K562 (cell line): Measurements from ENCODE around the gene NFIC. TPM values are rescaled to one million over a fixed set of nuclear protein-coding genes. Genes with fewer than 3 reads are reported as not detected.

Experiments
- ATAC-seq: fragments of 200-7000 bp; cut with Tn5 transposase; 3 replicates; pipeline ENCODE4 v1.9.1; 2020; ENCODE audit warnings: moderate library complexity
- BruUV-seq: library from RNA; stranded (reverse); fragments of 400-500 nt; replicated peaks from 2 replicates; lab custom pipeline; 2021; lab: Mats Ljungman, UMichigan
- CTCF ChIA-PET: fragments of 300-600 bp; formaldehyde crosslinking; extraction: SDS; loops from one replicate; lab custom pipeline; 2021; ENCODE audit warnings: low intra/inter-chr PET ratio; lab: Yijun Ruan, JAX
- POLR2A ChIA-PET: fragments of 300-600, 350-650 bp; sonication (Branson Sonifier 250); formaldehyde crosslinking; extraction: SDS; loops from one replicate; lab custom pipeline; 2021; ENCODE audit warnings: antibody characterized with exemption, inconsistent platforms; lab: Yijun Ruan, JAX
- DNase-seq, 4 experiments: peaks; one replicate each; pipeline versions ENCODE4 v3.0.0 to v3.0.0-alpha.2; 2011 to 2018; ENCODE audit warnings: low spot score in 3 of 4, mixed read lengths in 3 of 4; ENCODE audit errors: extremely low read depth in 1 of 4
- FAIRE-seq: peaks from 2 replicates; lab custom pipeline; 2011; peaks lifted over from hg19 to GRCh38; lab: Jason Lieb, UNC
- H2AFZ ChIP-seq: 2 replicates; pipeline ENCODE4 v1.6.0; 2011; ENCODE audit warnings: low read depth, low read length, control low read depth, inconsistent platforms
- H3K27ac ChIP-seq: fragments of 200-600 bp; 3 replicates; pipeline ENCODE4 v1.8.0; 2011; ENCODE audit warnings: low read depth, mild to moderate bottlenecking, control low read depth, inconsistent platforms, low read length, moderate library complexity, mixed read lengths; ENCODE audit errors: extremely low read depth
- H3K27me3 ChIP-seq, 2 experiments: fragments of 300-600 bp in 1 of 2; 2 replicates in 1 of 2; 3 replicates in 1 of 2; pipeline versions ENCODE4 v1.6.0 to v1.8.0; 2011; ENCODE audit warnings: inconsistent platforms in 2 of 2, low read length in 2 of 2, mild to moderate bottlenecking in 1 of 2, mixed read lengths in 1 of 2, moderate library complexity in 1 of 2; ENCODE audit not compliant: control insufficient read depth in 2 of 2, insufficient read depth in 2 of 2
- H3K36me3 ChIP-seq: fragments of 300-600 bp; 3 replicates; pipeline ENCODE4 v1.8.0; 2011; ENCODE audit warnings: mild to moderate bottlenecking, low read length, inconsistent platforms; ENCODE audit not compliant: control insufficient read depth, insufficient read depth
- H3K4me1 ChIP-seq, 2 experiments: fragments of 200-600 bp in 1 of 2; replicated peaks in 1 of 2; 2 replicates in 1 of 2; 3 replicates in 1 of 2; pipeline versions ENCODE4 v1.5.1 to v1.8.0; 2011; ENCODE audit warnings: inconsistent platforms in 2 of 2, low read length in 2 of 2, mild to moderate bottlenecking in 1 of 2, mixed read lengths in 1 of 2, moderate library complexity in 1 of 2; ENCODE audit not compliant: control insufficient read depth in 2 of 2, insufficient read depth in 2 of 2
- H3K4me2 ChIP-seq: 2 replicates; pipeline ENCODE4 v1.6.1; 2011; ENCODE audit warnings: low read length, control low read depth, inconsistent platforms, mixed read lengths; ENCODE audit not compliant: insufficient read depth
- H3K4me3 ChIP-seq: fragments of 200-600 bp; sonication (generic), shearing (Covaris generic); 2 replicates; pipeline ENCODE4 v1.5.1; 2016; ENCODE audit warnings: control low read depth, inconsistent platforms
- H3K79me2 ChIP-seq: fragments of 200-600 bp; 3 replicates; pipeline ENCODE4 v1.8.0; 2011; ENCODE audit warnings: low read length, inconsistent platforms; ENCODE audit not compliant: control insufficient read depth, insufficient read depth
- H3K9ac ChIP-seq, 2 experiments: 2 replicates each; pipeline versions ENCODE4 v1.6.0 to v1.6.1; 2011; ENCODE audit warnings: low read depth in 2 of 2, low read length in 2 of 2, control low read depth in 1 of 2, inconsistent platforms in 1 of 2, mild to moderate bottlenecking in 1 of 2, mixed read lengths in 1 of 2; ENCODE audit not compliant: insufficient read depth in 1 of 2
- H3K9me1 ChIP-seq: one replicate; pipeline ENCODE4 v1.6.0; 2011; ENCODE audit warnings: inconsistent platforms, mild to moderate bottlenecking, low read length, moderate library complexity; ENCODE audit not compliant: control insufficient read depth, insufficient read depth
- H3K9me3 ChIP-seq: replicated peaks from 2 replicates; pipeline ENCODE4 v1.5.1; 2011; ENCODE audit warnings: low read depth, low read length, inconsistent platforms; ENCODE audit not compliant: control insufficient read depth, insufficient read depth
- H4K20me1 ChIP-seq: replicated peaks from 2 replicates; pipeline ENCODE4 v1.6.1; 2011; ENCODE audit warnings: low read length, inconsistent platforms, mixed read lengths; ENCODE audit not compliant: control insufficient read depth, insufficient read depth
- CUX1 ChIP-seq: fragments of 200-800 bp; sonication (Bioruptor generic); IDR thresholded peaks from 2 replicates; pipeline ENCODE4 v1.6.1; 2016; ENCODE audit warnings: missing genetic modification characterization, missing compliant biosample characterization
- NFRKB ChIP-seq: fragments of 450-650 bp; IDR thresholded peaks from 2 replicates; pipeline ENCODE4 v1.6.1; 2016; ENCODE audit warnings: low read depth
- RBBP5 ChIP-seq: fragments of 200-600 bp; sonication (generic); IDR thresholded peaks from 2 replicates; pipeline ENCODE4 v1.6.1; 2012; ENCODE audit warnings: borderline replicate concordance, mild to moderate bottlenecking, low read length, control low read depth, inconsistent platforms; ENCODE audit not compliant: insufficient read depth, poor library complexity, severe bottlenecking
- RBM22 ChIP-seq: fragments of 200-400 bp; formaldehyde crosslinking; IDR thresholded peaks from 2 replicates; pipeline ENCODE4 v1.6.1; 2018; ENCODE audit warnings: low read length, low read depth; ENCODE audit not compliant: poor library complexity, severe bottlenecking
- ZBTB49 ChIP-seq: sonication (generic); formaldehyde crosslinking; IDR thresholded peaks from 2 replicates; pipeline ENCODE4 v1.8.0; 2022; ENCODE audit warnings: missing genetic modification reagents, mild to moderate bottlenecking, borderline replicate concordance
- ZFP36 ChIP-seq: fragments of 150-350 bp; IDR thresholded peaks from 2 replicates; pipeline ENCODE4 v1.6.1; 2018; ENCODE audit warnings: low read length, low read depth; ENCODE audit not compliant: partially characterized antibody
- ZNF134 ChIP-seq: fragments of 250-450 bp; sonication (Bioruptor Pico); conservative IDR thresholded peaks from 2 replicates; pipeline ENCODE4 v1.4.0; 2020
- whole genome bisulfite sequencing: fragments of 100-300 bp; shearing (Covaris generic); methylation state at CpG from one replicate; pipeline ENCODE4 v1.1.6; 2016; ENCODE audit warnings: low coverage, mixed read lengths; ENCODE audit not compliant: insufficient coverage; ENCODE audit errors: missing lambda C conversion rate; 5-methylcytosine and 5-hydroxymethylcytosine counted together
- in situ Hi-C: fragments of 300-500 bp; cut with MboI; formaldehyde crosslinking; loops from 4 replicates; pipeline ENCODE4 v1.15.0; 2018; ENCODE audit warnings: inconsistent platforms, mixed read lengths
- intact Hi-C: fragments of 100-400 bp; cut with micrococcal nuclease; formaldehyde crosslinking; loops from 2 replicates; pipeline ENCODE4 v1.14.2; 2022
- polyA plus RNA-seq, 8 experiments: library from polyadenylated mRNA; depleted of rRNA in 4 of 8; stranded (reverse) in 5 of 8; unstranded in 3 of 8; fragments of >200 nt; fragmentation: Nextera tagmentation in 2 of 8; fragmentation: Illumina TruSeq in 1 of 8; extraction: Ambion mirVana in 2 of 8; extraction: Trizol in 1 of 8; gene quantifications; 2 replicates each; pipeline versions ENCODE4 v1.2.1 to v1.2.3, GENCODE V29; 2011 to 2014; ENCODE audit warnings: inconsistent platforms in 1 of 8, missing spikeins in 1 of 8
- total RNA-seq, 7 experiments: library from RNA; depleted of rRNA in 6 of 7; stranded (reverse); fragments of >200 nt in 6 of 7; fragmentation: Illumina TruSeq in 2 of 7; extraction: Trizol in 2 of 7; gene quantifications; 2 replicates each; pipeline versions ENCODE4 v1.2.1 to v1.2.3, GENCODE V29; 2011 to 2021; ENCODE audit warnings: low replicate concordance in 1 of 7
- TF ChIP-seq, protein P1 (sequence below): fragments of 450-650 bp; IDR thresholded peaks from 2 replicates; pipeline ENCODE4 v1.6.1; 2016; ENCODE audit warnings: low read depth, mild to moderate bottlenecking, moderate library complexity
- TF ChIP-seq, protein P2 (sequence below): fragments of 450-650 bp; IDR thresholded peaks from 2 replicates; pipeline ENCODE4 v1.6.1; 2017; ENCODE audit warnings: mild to moderate bottlenecking, moderate library complexity

NFIC gene
- total and polyA plus RNA-seq, 9 of the 15 experiments (the other 6 are each of a cell fraction or from before 2014, with no cell fraction given), result 0.71 to 62.1 (median 6.9) TPM

DNA sequence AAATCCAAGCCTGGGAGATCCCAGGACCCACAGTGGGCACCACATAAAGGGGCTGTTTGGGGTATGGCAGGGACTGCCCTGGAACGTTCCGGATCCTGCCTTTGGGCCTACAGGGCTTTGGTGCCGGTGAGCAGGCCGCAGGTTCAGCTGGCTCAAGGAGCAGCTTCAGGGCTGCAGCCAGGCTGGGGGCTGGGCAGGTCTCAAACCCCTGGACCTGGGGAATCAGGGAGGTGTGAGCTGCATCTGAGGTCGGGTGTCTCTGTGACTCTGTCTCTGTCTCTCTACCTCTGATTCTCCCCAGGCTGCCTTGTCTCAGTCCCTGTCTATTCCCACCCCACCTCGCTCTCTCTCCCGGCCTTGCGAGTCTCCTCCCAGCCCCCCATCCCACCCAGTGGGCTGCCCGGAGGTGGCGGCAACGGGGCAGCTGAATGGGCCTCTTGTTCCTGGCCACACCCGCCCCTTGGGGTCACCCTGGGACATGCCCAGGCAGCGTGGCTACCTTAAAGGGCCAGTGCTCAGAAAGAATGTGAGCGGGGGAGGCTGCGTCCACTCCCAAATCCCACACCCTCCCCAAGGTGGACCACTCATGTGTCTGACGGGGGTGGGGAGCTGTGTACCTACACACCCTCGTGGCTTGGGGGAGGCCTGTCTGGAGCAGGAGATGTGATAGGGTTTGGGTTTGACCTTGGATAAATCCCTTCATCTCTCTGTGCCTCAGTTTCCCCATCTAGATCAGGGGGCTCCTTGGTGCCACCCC, 31.1 kb downstream of the NFIC start:
- Histone ChIP-seq H3K36me3 (peaks cover 58% of the 10 kb centered on the region; the same call in 2 of the 3 replicates), H3K4me3 (no peak overlapping the region), H3K9me1 (peaks cover 3% of the 10 kb centered on the region), H3K27ac (peak overlapping the region; percentile 28; the same call in 2 of the 3 replicates), H4K20me1 (peaks cover 30% of the 10 kb centered on the region), H3K4me1 (peaks cover 3 to 44% of the 10 kb centered on the region in 2 experiments; a peak in 4 of 5 replicates), H3K79me2 (peaks cover 90% of the 10 kb centered on the region), H3K27me3 (no peaks in the 10 kb centered on the region), H3K9me3 (no peaks in the 10 kb centered on the region), H2AFZ (no peak overlapping the region), H3K4me2 (no peak overlapping the region), H3K9ac (peak overlapping the region in 1 of 2 experiments; percentile 84; a peak in 2 of 4 replicates)
- FAIRE-seq (no peak), ATAC-seq (peak; percentile 51), DNase-seq (peak in 3 of 4 experiments; percentile 23 to 54 (median 45))
- WGBS, result 62% methylated on average over 17 of the region's 17 CpGs
- CTCF ChIA-PET, result no interaction called here
- no TSS peak for BruUV-seq
- in situ Hi-C loops, result no loop called here
- POLR2A ChIA-PET, result interaction anchor here (1.0 to 1.9 kb wide), 7 partner anchors 13 to 164 kb away, joined by 3 to 6 read pairs (median 3); no protein-coding TSS in a partner anchor
- intact Hi-C loops, result no loop called here
- TF ChIP-seq ZFP36, result peak; percentile 82
- TF ChIP-seq ZBTB49 (CRISPR knock-in tag), result no peak
- no peak for TF ChIP-seq NFRKB
- TF ChIP-seq RBM22, result peak; percentile 30
- TF ChIP-seq RBBP5, result no peak
- no peak for TF ChIP-seq ZNF134 (CRISPR knock-in tag)
- TF ChIP-seq, protein P1, sequence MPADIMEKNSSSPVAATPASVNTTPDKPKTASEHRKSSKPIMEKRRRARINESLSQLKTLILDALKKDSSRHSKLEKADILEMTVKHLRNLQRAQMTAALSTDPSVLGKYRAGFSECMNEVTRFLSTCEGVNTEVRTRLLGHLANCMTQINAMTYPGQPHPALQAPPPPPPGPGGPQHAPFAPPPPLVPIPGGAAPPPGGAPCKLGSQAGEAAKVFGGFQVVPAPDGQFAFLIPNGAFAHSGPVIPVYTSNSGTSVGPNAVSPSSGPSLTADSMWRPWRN, result no peak
- TF ChIP-seq, protein P2, sequence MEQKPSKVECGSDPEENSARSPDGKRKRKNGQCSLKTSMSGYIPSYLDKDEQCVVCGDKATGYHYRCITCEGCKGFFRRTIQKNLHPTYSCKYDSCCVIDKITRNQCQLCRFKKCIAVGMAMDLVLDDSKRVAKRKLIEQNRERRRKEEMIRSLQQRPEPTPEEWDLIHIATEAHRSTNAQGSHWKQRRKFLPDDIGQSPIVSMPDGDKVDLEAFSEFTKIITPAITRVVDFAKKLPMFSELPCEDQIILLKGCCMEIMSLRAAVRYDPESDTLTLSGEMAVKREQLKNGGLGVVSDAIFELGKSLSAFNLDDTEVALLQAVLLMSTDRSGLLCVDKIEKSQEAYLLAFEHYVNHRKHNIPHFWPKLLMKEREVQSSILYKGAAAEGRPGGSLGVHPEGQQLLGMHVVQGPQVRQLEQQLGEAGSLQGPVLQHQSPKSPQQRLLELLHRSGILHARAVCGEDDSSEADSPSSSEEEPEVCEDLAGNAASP, result peak; percentile 59; the same call in 1 of the 2 replicates
- no peak for TF ChIP-seq CUX1
